Astrocyte of the cerebellum (primary cell): ENCODE results near the gene CCER1.

Experiments
- DNase-seq: peaks from one replicate; pipeline ENCODE4 v3.0.0-alpha.2; 2011; ENCODE audit warnings: low read depth
- H3K4me3 ChIP-seq: 2 replicates; pipeline ENCODE4 v1.5.1; 2011; ENCODE audit warnings: mild to moderate bottlenecking, low read depth, low read length, moderate library complexity
- in situ Hi-C: cut with HindIII; loops from 2 replicates; pipeline ENCODE4 v1.10.0; 2017; ENCODE audit warnings: low sequenced_read_pairs
- TF ChIP-seq, protein P1 (sequence below): IDR thresholded peaks from 2 replicates; pipeline ENCODE4 v1.5.1; 2012; ENCODE audit warnings: low read length, low read depth, moderate library complexity, mild to moderate bottlenecking; ENCODE audit errors: missing control alignments

Gene CCER1

DNA sequence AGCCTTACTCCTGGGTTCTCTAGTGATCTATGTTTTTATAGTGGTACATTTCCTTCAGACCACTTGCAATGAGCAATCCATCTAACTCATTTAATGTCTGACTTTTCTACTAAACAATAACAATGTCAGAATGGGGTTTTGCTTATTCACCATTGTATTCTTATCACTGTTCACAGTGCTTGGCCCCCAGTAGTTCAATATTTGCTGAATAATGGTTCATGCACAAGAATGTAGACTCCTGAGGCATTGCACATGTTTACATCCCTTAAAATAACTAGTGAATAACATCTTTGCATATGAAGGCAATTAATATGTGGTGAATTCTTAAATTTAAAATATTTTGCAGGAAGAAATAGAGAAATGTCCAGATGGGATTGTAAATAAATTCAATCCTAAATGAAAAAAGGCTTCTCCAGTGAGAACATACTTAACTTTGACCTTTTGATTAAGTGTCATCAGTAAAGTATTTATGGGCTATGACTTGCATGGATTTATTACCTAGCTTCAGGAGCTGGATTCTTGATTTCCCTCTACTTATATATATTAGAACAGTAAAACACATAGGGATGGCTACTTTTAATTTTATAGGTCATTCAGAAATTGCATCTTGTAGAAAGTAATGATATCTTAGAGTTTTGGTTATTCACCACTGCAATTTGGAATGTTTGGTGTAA, 3.4 kb downstream of the CCER1 start:
- in situ Hi-C loops, result no loop called here
- TF ChIP-seq, protein P1, sequence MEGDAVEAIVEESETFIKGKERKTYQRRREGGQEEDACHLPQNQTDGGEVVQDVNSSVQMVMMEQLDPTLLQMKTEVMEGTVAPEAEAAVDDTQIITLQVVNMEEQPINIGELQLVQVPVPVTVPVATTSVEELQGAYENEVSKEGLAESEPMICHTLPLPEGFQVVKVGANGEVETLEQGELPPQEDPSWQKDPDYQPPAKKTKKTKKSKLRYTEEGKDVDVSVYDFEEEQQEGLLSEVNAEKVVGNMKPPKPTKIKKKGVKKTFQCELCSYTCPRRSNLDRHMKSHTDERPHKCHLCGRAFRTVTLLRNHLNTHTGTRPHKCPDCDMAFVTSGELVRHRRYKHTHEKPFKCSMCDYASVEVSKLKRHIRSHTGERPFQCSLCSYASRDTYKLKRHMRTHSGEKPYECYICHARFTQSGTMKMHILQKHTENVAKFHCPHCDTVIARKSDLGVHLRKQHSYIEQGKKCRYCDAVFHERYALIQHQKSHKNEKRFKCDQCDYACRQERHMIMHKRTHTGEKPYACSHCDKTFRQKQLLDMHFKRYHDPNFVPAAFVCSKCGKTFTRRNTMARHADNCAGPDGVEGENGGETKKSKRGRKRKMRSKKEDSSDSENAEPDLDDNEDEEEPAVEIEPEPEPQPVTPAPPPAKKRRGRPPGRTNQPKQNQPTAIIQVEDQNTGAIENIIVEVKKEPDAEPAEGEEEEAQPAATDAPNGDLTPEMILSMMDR, result no peak
- no peak for DNase-seq
- no peak overlapping the region for H3K4me3 ChIP-seq

DNA sequence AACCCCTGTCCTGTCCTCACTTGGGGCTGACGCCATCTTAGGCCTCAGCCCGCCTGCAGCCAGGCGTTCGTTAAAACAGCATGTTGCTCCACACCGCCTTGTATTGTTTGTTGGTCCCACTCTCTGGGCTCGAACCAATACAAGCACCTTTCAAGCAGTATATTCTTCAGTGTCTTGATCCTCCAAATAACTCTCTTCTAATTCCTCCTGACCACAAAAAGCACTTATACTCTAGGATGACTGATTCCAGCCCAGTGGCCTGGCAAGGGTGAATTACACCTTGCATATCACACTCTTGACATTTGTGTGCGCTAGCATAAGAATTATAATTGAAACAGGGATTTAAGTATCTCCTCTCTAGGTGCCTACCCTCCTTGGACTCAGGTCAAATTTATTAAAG, 7.1 kb downstream of the CCER1 start:
- in situ Hi-C loops, result no loop called here
- no peak overlapping the region for H3K4me3 ChIP-seq
- TF ChIP-seq, protein P1, result no peak
- DNase-seq, result no peak

DNA sequence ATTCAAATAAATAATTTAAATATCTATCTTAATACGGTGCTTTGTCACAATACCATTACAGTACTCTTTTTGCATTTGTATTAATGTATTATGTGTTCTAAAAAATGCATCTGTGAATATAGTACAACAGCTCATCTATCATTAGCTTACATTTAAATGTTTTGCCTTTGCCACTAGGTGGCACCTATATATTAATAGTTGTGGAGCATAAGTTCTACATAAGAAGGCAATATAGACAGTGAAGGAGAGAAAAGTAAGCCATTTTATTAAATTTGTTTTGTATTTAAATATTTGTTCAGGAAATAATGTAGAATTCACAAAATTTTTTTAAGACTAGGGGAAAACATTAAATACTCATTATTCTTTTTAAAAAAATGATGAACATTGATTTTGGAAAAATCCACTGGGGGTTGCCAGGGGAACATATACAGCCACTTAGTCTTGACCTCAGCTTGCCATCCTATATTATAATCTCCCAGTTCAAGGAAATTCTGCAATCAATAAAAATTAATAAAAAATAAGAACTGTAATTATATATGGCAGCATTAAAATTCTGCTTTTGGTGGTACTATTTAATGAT, 9.8 kb downstream of the CCER1 start:
- H3K4me3 ChIP-seq, result no peak overlapping the region
- no peak for DNase-seq
- TF ChIP-seq, protein P1, result peak; percentile 20
- in situ Hi-C loops, result no loop called here

DNA sequence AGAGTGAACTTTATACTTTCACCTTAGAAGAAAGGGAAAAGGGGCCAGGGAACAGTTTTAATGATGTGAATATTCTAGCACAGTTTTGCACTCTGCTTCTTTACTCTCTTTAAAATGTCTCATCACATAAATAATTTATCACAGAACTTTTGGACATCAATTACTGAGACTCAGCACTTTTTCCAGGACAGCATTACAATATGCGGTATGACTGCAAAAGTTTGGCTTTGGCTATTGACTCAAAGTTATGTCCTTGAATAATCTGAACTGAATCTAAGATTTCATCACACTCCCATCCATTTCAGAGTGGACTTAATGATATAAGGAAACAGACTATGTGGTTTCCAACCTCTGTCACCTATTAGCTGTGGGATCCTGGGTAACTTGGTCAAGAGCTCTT, 11.7 kb downstream of the CCER1 start:
- in situ Hi-C loops, result no loop called here
- no peak overlapping the region for H3K4me3 ChIP-seq
- no peak for DNase-seq
- TF ChIP-seq, protein P1, result no peak

DNA sequence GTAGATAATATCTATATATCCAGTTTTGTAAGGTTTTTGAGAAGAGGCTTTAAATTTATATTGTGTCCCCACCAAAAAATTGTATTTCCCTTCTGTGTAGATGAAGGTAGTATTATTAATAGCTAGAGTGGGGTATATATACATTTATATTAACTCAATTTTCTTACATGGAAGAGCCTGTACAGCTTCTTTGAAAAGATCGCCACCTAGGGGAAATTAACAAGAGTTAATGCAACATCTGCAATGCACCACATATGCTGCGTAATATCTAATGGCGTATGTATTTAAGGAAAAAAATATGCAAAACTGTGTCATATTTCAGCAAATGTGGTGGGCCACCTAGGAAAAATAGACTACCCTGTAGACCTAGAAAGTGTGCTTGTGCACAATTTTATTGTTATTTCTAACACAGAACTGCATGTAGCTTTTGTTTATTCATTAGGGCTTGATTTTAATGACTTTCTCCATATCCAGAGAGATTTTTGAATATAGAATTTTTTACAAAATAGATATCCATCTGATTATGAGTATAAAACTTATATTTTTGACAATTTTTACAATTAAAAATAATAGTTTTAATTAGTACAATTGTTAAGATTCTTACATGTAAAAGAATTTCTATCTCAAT, 14.0 kb downstream of the CCER1 start:
- H3K4me3 ChIP-seq, result no peak overlapping the region
- DNase-seq, result peak; percentile 38
- in situ Hi-C loops, result no loop called here
- TF ChIP-seq, protein P1, result peak; percentile 63

DNA sequence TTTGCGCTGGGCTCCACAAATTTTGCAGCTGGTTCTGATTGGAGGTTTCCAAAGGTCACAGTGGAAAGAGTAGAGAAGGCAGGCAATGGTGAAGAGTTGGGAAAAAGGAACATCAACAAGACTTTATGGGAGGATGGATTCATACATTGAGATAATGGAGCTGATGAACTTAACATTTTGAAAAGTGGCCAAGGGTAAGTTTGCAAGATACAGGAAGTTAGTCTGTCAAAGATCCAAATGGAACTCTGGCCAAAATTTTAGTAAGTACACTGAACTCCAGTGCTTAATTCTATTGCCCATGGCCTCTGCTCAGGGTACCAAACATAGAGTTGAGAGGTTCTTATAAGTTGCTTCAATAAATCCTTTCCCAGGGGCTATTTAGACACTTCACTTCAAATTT, 15.6 kb downstream of the CCER1 start:
- TF ChIP-seq, protein P1, result no peak
- H3K4me3 ChIP-seq, result no peak overlapping the region
- in situ Hi-C loops, result no loop called here
- no peak for DNase-seq
